HG03280 (cell line): Measurements from ENCODE around the gene CPNE8.
"Not testable (repeated sequence)": the region's sequence is repeated elsewhere in the genome, so short reads cannot be mapped to it uniquely, and the experiment has no call there.

Experiments used
- ATAC-seq: cut with Tn5 transposase; IDR thresholded peaks from one replicate; pipeline ENCODE4 v1.9.1; 2021; ENCODE audit warnings: mild to moderate bottlenecking, moderate library complexity; ENCODE audit not compliant: unreplicated experiment

CPNE8 gene

DNA sequence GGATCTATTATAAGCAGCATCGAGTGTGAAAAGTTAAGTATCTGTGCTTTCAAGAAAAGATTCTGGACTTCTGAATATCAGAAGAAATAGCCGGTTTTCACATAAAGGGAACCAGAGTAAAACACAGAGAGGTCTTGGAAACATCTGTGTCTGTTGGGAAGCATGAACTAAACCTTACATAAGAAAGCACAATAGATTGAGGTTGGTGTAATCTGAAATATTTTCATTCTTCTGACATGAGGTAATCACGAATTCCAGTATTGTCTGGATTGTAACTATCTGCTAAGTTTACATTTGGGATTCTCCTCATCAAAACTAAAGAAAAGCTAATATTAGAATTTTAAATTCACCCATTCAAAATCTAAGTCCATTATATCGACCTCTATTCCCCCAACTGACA lies 161.3 kb downstream of the CPNE8 start:
- ATAC-seq: no peak

DNA sequence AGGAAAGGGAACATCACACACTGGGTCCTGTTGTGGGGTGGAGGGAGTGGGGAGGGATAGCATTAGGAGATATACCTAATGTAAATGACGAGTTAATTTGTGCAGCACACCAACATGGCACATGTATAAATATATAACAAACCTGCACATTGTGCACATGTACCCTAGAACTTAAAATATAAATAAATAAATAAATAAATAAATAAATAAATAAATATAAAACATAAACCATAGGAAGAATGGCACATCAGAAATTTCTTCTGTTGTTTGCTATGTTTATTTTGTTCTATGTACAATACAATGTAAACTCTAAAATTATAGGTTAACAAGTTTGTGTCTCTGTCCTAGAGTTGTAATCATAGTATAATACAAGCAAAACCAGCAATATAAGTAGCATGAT lies 162.9 kb downstream of the CPNE8 start:
- not testable (repeated sequence) for ATAC-seq

DNA sequence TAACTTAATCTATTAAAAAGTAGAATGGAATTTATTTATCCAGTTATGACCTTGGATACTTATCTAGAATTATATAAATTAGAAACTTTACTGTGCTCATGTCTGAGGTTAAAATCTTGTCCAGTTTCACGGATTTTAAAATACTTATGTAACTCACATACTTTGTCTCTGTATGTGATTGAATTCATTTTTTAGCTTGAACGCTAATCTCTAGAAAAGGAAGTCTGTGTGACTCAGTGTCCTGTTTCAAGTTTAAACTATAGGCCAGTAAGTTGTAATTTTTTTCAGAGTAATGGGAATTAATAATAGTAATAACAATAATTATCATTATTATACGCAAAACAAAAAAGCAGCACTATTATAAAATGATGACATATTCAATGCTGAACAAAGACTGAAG lies 168.6 kb downstream of the CPNE8 start:
- ATAC-seq: no peak

DNA sequence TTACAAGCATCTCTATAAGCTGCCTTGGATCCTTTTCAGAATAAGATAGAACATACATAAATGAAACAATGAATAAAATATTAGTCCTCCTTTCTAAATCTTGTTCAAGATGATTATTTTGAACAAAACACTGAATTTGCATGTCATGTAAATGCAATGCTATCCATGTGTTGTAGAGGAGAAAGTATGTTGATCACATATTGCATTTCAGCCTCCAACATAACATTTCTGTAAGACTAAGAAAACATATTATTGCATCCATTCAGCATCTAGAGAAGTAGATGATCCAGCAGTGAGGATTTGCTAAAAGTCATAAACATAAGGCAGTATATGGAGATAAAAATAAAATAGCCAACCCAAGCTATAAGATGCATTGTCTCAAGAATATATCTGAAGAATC lies 172.6 kb downstream of the CPNE8 start:
- ATAC-seq: no peak

DNA sequence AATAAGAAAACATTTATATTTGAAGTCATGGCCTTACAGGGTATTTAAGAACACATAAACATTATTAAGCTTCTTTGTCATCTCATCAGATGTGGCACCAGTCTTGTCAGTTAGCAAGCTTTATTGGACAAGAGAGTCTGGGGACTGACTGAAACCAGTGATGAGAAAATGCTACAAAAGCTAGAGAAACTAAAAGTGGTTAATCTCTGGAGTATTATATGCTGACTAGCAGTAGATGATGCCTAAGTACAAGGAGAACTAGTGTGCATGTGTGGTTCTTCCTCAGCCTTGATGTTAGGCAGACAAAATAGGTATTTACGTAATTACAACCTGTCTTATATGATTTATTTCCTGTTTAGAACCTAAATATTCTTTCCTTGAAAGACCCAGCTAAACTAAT lies 176.5 kb downstream of the CPNE8 start:
- no peak for ATAC-seq

DNA sequence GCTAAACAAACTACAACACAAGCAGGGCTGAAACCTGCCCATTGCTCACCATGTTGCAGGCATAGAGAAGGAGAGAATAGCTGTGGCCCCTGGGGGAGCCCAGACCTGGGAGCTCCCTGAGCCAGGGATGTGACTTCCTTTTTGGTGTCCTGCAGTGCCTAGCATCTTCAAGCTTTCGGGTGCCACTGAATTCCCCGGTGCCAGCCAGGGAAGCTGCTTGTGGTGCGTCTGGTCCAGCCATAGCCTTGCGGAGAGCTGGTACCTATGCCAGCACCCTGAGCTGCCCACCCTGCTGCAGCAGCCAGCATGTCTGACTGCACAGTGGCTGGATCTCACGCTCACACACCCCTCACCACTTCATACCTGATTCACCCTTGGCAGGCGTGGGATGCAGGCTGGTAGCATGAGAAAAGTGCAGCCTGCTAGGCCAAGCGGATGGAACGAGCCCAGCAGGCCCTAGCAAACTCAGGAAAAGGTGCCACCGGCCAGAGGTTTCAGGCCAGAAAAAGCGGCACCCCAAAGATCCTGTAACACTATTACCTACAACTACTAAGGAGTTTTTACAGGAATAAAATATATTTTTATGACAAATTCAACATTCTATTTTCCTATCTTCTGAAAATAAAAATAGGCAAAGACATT lies 183.7 kb downstream of the CPNE8 start:
- ATAC-seq: no peak

DNA sequence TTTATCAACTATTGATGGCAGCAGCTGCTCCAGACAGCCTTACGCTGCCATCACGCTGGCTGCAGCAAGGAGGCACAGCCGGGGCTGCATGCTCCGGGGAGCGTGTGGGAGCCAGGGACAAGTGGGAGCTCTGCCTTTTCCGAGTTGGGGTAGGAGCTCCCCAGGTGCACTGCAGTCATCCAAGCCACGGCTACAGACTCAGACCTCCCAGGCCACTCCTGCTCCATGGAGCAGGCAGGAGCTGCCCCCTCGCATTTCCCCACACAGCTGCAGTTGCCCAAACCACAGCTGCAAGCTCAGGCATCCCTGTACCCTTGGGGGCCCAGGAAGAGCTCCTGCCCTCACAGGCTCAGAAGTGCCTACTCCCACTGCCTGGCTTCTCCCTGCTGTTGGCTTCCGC lies 184.7 kb downstream of the CPNE8 start:
- ATAC-seq: no peak

DNA sequence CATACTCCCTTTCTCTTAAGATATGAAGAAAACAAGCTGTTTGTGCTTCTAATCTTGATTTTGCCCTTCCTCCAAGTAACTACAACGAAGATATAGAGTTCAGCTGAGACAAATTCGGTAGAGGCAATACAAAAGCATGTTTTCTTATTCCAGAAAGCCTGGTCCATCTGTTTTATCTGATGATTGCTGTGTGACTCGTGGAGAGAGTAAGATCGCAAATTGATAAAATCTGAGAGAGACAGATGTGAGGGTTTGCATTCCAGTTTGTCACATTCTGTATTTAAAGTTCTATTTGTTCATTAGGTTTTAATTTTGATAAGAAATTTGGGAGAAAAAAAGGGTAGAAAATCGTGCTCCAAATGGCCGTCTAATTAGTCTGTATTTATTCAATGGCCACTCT lies 192.1 kb downstream of the CPNE8 start:
- ATAC-seq: no peak

DNA sequence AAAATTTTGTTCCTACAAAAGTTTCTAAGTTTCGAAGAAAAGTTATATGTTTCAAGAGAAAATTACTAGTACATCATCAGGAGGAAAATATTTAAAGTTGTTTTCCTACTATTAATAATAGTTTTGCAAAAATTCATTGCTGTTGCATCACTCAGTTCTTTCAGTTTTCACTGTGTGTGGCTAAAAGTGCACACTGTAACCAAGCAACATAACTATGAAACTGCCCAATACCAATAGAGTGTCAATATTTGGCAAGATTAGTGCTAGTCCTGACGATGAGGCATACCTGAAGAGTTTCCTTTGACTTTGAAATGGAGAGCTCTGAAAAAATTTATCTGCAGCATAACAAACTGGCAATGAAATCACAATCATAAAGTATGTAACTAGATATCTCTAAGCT lies 194.3 kb downstream of the CPNE8 start:
- ATAC-seq: peak; percentile 92

DNA sequence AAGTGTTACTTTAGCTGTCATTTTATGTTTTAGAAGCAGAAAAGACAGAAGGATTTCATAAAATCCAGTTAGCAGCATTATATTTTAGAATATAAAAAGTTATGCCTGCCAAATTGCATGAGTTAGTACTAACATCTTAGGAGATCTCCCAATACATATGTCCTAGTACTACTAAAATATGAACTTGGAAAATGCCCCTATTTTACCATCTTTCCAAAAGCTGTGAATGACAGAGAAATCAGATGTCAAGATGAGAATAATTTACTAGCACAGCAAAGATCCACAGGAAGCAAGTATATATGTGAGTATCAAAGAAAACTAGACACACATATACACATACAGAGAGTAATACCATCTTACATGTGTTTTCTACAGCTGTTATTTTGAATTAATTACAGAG lies 196.9 kb downstream of the CPNE8 start:
- no peak for ATAC-seq

DNA sequence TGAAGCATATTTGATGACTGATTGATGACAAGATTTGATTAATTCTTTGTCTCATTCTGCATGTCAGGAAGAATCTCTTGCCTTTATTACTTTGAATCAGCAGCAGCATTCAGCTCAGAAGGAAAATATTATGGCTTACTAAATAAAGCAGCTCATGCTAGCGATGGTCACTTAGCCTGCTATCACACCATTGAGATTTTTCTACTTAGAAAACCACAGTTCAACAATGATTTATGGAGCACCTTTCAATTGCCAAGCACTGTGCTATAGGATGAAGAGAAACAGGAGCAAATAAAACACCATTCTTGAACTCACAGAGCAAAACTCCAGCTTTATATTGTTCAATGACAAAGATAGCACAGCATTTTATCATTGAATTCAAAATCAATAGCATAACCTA lies 197.7 kb downstream of the CPNE8 start:
- ATAC-seq: no peak

DNA sequence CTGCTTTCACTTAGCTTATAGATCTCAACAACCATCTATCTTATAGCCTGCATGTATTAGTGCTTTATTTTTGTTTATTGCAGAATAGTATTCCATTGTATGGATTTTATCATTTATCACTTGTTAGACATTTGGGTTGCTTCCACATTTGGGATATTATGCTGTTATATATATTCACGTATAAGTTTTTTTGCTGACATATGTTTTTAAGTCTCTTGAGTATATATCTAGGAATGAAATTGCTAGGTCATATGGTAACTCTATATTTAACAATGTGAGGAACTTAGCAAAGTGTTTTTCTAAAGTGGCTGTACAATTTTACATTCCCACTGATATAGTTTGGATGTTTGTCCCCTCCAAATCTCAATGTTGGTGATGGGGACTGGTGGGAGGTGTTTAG lies 208.1 kb downstream of the CPNE8 start:
- ATAC-seq: no peak

DNA sequence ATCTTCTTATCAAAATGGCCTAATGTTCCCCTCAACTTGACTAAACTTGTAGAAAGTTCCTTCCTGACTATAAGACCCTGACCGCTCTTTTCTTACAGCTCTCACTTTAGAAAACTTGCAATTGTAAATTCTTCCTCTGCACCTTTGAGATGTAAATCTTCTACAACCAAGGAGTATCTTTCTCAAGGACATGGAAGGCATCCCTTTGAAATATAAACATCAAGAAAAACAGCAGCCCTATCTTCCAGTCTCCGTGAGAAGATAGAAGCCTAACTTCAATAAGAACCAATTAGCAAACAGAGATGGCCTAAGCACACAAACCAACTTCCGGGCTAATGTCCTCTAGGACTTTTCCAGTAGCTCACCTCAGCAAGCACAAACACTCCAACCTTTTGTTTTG lies 210.3 kb downstream of the CPNE8 start:
- no peak for ATAC-seq

DNA sequence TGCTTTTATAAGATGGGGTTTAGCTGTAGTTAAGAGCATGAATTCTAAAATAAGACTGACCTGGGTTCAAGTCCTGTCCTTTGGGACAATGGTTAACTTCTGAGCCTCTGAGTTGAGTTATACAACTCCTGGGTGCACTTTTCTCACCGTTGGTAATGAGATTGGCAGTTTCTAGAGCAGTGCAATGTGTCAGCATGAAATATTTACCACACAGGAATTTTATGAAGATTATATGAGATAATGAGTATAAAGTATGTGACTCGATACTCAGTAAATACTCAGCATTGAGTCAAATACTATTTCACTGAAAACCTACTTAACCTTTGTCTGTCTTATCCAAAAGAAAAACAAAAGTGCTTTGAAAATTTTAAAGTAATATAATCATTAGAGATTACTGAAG lies 214.2 kb downstream of the CPNE8 start:
- no peak for ATAC-seq

DNA sequence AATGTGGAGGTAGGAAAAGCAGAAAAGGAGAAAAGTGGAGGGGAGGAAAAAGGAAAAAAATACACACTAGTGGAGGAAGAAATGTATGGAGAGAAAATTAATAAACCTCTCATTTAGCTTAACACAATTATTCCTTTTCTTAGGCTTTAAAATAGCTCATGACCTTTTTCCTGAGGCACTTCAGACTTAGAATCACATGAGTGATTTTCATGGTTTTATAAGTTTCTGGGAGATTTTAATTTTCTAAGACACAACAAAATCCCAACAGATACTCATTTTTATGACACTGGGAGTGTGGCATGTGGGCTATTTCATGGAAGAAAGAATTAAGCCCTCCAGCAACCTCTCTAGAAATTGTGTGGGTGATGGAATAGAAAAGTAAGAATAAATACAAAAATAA lies 214.7 kb downstream of the CPNE8 start:
- ATAC-seq: no peak

DNA sequence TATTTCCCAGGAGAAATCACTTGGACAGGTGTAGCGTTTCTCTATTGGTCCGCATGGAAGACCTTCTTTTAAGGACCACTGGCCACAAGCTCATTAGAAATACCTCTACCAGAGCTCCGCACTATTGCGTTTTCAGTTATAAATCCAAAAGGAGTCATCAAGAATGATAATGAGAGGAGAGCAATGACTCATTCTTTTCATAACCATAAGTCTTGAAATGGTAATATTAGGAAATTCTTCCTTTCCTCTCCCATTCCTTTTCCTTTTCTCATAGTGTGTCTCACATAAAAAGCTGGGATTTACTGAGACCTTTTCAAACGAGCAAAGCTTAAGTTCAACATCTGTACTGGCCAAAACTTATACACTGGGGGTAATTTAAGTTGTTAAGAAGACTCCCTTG lies 215.7 kb downstream of the CPNE8 start:
- ATAC-seq: no peak

DNA sequence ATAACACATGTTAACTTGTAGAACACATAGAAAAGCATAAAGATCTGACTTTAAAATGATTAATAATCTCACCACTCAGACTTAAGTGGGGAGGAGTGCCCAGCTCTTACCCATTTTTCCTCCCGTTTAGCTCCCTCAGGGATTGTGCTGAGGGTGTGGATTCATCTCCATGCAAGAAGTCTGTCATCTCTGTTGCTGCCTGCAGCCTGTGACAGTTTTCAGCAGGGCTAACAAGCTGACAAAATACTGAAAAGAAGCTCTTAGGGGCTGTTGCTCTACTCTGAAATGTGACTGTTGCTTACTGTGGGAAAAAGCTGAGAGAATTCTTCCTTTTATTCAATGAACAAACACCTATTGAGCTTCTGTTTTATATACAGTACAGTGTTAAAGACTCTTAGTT lies 216.2 kb downstream of the CPNE8 start:
- ATAC-seq: no peak

DNA sequence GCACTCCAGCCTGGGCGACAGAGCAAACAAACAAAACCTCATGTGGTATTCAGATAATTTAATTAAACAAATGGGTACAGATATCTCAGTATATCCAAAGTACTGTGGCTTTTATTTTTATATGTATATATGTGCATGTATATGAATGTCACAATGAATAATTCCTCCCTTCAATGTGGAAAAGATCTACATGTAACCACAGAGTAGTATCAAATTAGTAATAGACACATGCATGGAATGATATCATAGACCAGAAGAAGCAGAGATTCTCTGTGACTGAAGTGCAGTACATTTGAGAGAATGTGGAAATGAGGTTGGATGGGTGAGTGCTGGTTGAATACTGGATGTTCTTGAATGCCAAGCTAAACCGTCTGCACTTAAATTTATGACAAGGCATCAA lies 222.9 kb downstream of the CPNE8 start:
- no peak for ATAC-seq

DNA sequence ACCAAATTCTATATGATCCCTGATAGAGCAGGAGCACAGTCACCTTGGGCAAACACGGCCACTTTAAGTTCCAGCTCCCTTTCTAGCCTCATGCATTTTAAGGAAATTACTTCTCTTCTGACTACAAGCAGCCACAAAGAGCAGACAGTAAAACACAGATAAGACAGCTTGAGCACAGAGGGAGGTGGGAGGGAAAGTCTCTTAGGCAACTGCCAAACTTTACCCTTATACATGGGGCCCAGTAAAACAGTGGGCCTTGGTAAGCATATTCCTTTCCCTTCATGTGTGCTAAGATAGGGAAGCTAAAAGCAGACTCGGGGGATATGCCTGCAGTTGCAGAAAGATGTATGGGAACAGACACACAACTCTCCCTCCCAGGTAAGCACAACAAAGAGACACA lies 235.9 kb downstream of the CPNE8 start:
- no peak for ATAC-seq

DNA sequence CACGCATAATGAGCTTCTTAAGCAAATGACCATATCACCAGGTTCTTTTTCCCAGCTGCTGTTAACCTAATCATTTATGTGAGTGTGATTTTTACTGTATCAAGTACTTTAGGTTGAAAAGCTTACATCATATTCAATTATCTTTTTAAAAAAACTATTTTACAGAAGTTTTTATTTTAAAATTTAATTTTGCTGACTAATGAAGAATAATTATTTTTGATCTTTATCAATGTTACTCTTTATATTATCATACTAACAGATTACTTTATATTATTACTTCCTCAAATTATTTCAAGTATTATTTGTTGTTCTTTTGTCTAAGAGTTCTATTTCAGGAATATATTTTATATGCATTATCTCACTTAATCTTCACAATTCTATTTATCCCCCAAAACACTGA lies 236.3 kb downstream of the CPNE8 start:
- ATAC-seq: no peak

DNA sequence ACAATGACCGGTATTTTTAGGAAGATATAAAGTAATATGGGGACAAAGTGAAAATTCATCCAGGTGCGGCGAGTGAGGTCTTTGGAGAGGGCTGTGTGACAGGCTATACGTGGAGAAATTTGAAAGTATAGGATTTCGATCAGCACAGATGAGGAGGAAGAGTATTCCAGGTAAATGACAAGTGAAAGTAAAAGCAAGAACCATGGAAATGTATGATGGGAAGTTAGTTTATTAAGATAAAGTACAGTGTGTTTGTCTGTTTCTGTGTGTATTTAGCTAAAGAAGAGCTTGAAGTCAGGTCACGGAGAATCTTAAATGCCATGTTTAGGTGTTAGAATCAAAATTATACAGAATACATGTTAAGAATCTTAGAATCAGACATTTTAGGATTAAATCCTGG lies 239.0 kb downstream of the CPNE8 start:
- ATAC-seq: no peak

DNA sequence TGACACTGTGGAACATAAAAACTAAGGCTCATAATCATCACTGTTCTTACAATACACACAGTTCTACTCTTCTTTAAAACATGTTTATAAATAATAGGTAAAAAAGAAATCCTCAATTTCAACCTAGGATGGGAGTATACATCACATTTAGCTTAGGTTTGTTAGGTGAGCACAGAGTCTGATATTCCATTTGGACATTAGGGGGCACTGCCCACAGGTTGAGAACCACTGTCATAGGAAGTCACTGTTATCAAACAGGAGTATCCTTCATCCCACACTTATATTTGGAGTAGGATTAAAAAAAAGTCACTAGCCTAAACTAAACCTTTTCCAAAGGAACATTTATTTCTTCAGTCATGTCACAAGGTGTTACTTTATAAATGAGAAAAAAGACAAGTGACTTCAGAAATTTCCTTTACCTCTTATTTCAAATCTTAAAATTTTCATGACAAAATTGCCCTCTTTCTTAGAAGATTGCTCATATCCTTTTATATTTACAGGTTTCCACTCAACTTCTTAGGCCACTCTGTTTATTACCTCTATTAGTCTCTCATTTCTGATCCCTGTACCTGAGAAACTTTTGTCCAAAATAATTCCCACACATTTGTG lies 240.6 kb downstream of the CPNE8 start:
- peak; percentile 77 for ATAC-seq

DNA sequence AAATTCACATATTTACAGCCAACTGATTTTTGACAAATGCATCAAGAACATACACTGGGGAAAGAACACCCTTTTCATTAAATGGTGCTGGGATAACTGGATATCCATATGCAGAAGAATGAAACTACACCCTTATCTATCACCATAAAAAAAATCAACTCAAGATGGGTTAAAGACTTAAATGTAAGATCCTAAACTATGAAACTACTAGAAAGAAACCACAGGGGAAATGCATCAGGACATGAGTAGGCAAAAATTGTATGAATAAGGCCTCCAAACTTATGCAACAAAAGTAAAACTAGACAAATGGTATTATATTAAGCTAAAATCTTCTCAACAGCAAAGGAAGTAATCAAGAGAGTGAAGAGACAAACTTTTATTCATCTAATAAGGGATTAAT lies 242.6 kb downstream of the CPNE8 start:
- ATAC-seq: no peak
